ENCODE data around the gene ASPDH.

DNA sequence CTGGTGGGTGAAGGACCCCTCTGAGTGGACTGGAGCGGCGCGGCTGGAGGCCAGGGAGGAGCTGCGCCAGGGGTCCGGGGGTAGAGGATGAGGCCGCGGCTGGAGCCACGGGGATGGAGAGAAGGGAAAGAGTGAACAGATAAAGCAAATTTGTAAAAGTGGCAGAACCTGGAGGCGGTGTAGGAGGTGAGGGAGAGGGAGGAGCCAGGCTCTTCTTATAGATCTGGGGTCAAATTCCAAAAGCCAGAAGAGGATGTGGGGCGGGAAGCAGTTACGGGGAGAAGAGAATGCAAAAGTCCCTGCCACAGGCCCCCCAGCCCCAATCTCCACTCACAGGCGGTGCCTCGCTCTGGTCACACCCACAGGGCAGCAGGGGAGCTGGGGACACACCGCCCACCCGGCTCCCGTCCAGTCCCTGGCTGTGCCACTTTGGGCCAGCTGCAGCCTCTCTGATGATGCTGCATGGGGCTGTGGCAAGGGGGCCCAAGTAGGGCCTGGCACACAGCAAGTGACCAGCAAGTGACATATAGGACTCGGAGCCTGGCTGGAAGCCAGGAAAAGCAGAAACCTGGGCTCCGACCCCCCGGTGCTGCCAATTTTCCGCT is 43.4 kb upstream of the ASPDH start:
- TF ChIP-seq EZH2phosphoT487 (IDR thresholded peaks at IDR 0.05; ENCODE audit: insufficient read depth, low read depth) (no peak), EZH2 (IDR thresholded peaks at IDR 0.05; ENCODE audit: insufficient read depth, poor library complexity, severe bottlenecking) (no peak)

Measured in GM23248 (cell line).